Measurements from ENCODE around the gene MAP3K6. TPM values are rescaled to one million over a fixed set of nuclear protein-coding genes. Genes with fewer than 3 reads are reported as not detected.

The MAP3K6 gene
- total RNA-seq, 1 experiment from 2014 or later, result 10.7 TPM

DNA sequence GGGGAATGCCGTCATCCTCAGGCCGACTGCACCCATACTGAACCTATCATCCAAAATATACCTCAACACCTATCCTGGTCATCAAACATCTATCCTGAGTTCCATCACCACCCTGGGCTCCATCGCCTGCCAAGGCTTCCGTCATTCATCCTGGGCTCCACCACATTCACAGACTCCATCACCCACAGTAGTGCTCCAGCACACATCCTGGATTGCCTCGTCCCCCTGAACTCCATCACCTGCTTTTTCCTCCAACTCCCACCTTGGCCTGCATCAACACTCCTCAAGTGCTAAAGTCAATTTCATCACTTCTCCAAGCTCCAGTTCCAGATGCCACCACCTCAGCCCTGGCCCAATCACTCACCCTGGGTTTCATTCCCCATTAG is 7.8 kb downstream of the MAP3K6 start:
- DNase-seq, result no peak
- Histone ChIP-seq H3K27me3 (ENCODE audit: control insufficient read depth, insufficient read depth, low read length) (peaks cover 50% of the 10 kb centered on the region), H3K4me3 (ENCODE audit: insufficient read depth, low read depth, low read length) (no peak overlapping the region), H3K36me3 (replicated peaks; ENCODE audit: control insufficient read depth, insufficient read depth, low read length) (no peaks in the 10 kb centered on the region; the same call in 1 of the 2 replicates)

DNA sequence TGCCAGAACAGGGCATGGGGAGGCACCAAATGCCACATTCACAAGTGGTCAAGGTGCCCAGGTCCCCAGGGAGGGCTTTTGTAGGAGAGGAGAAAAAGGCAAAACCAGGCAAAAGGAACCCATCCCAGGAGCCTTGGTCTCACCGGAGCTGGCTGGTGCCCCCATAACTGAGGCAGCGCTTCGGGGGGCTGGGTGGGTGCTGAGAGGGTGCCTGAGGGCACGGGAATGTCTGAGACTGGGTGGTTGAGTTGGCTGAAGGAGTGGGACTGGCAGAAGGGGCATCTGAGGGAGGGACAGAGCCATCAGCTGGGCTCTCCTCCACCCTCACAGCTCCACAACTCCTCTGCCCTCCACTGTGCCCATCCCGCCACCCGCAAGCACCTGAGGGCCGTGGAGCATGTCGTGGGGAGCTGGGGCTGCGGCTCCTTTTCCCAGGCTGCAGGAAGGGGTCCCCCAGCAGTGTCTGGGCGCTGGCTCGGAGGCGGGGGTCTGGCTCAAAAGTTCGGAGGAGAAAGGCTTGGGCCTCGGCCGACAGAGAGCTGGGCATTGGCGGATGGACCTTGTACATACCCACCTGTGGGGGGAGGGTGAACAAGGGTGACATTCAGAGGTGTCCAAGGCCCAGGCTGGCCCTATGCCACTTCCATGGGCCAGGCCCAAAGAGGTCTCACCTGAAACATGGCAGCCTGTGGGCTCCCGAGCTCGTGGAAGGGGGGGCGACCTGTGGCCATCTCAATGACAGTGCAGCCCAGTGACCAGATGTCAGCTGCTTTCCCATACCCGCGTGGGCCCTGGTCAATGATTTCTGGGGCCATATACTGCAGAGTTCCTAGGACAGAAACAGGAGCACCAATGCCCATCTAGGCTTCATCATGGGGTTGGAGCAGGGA is 8.5 kb downstream of the MAP3K6 start:
- DNase-seq, result peak; percentile 54
- H3K36me3 ChIP-seq (replicated peaks; ENCODE audit: control insufficient read depth, insufficient read depth, low read length), result no peaks in the 10 kb centered on the region; the same call in 1 of the 2 replicates
- peaks cover 50% of the 10 kb centered on the region for H3K27me3 ChIP-seq (ENCODE audit: control insufficient read depth, insufficient read depth, low read length)
- no peak overlapping the region for H3K4me3 ChIP-seq (ENCODE audit: insufficient read depth, low read depth, low read length)

DNA sequence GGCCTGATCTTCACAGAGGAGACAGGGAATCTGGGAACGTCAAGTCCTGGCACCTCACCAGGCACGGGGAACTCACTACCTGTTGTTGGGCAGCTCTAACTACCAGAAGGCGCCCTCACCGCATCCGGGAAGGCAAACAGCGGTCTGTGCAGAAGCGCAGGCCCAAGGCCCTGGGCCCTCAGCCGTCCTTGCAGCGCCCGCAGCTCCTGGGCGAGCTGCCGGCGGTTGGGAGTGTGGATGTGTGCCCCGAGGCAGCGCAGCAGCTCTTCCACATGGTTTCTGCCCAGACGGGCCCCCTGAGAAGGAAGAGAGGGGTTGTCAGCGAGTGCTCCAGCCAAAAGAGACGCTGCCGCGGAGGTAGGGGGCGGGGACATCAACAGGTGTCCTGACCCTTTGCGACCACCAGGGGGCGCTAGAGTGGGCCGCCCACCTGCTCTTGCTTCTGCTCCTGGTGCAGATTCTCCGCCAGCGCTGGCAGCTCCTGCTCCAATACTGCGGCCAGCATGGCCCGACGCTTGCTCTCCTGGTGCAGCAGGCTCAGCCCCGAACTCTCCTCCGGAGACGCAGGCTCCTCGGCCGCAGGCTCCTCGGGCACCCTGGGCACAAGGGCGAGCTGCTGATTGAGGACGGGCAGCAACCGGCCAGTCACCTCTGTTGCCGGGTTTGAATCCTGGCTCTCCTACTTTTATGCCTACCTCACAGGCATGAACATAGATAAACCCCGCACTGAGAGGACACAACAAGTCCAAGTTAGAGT is 9.3 kb downstream of the MAP3K6 start:
- peak; percentile 99 for DNase-seq
- peaks cover 49% of the 10 kb centered on the region for H3K27me3 ChIP-seq (ENCODE audit: control insufficient read depth, insufficient read depth, low read length)
- H3K4me3 ChIP-seq (ENCODE audit: insufficient read depth, low read depth, low read length), result no peak overlapping the region
- no peaks in the 10 kb centered on the region; the same call in 1 of the 2 replicates for H3K36me3 ChIP-seq (replicated peaks; ENCODE audit: control insufficient read depth, insufficient read depth, low read length)

DNA sequence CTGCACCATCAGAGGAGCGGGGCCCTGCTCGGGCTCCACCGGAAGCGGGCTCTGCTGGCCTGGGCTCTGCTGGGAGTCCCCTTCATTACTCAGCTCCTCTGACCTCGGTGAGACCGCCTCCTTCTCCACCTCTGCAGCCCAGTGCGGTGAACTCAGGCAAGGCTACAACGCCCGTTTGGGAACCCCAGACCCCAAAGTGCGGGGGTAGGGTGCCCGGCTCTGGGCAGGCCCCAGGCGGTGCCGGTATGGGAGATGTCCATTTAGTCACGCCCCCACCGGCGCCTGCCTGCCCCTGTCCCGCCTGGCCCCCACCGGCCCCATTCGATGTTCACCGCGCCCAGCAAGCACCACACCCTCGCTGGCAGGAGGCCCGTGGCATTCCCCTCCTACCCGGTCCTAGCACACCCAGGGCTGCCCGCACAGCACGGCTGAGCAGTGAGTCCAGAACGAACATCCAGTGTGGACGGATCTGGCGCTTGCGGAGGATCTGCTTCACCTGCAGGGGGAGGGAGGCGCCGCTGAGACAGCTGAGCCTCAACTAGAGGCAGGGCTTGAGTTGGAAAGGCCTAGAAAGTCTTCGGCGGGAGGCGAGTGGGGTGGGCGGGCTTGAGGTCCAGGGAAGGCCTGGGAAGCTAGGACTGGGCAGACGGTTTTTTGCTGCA is 10.0 kb downstream of the MAP3K6 start:
- no peaks in the 10 kb centered on the region; the same call in 1 of the 2 replicates for H3K36me3 ChIP-seq (replicated peaks; ENCODE audit: control insufficient read depth, insufficient read depth, low read length)
- H3K4me3 ChIP-seq (ENCODE audit: insufficient read depth, low read depth, low read length), result no peak overlapping the region
- DNase-seq, result peak; percentile 71
- H3K27me3 ChIP-seq (ENCODE audit: control insufficient read depth, insufficient read depth, low read length), result peaks cover 42% of the 10 kb centered on the region

DNA sequence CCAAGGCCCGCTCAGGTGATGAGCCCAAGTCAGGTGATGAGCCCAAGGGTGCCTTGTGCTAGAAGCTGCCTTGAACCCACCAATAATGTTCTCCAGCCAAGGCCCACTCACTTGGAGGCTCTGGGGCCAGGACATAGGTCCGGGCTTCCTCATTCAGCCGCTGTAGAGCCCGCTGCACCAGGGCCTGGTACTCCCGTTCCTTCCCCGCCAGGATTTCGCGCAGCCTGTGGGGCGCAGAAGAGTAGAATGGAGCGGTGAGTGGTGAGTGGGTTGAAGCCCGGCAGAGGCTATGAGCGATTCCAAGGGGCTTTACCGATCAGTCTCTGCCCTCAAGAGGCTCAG is 10.5 kb downstream of the MAP3K6 start:
- H3K27me3 ChIP-seq (ENCODE audit: control insufficient read depth, insufficient read depth, low read length), result peaks cover 37% of the 10 kb centered on the region
- no peak overlapping the region for H3K4me3 ChIP-seq (ENCODE audit: insufficient read depth, low read depth, low read length)
- no peaks in the 10 kb centered on the region; the same call in 1 of the 2 replicates for H3K36me3 ChIP-seq (replicated peaks; ENCODE audit: control insufficient read depth, insufficient read depth, low read length)
- DNase-seq, result no peak

DNA sequence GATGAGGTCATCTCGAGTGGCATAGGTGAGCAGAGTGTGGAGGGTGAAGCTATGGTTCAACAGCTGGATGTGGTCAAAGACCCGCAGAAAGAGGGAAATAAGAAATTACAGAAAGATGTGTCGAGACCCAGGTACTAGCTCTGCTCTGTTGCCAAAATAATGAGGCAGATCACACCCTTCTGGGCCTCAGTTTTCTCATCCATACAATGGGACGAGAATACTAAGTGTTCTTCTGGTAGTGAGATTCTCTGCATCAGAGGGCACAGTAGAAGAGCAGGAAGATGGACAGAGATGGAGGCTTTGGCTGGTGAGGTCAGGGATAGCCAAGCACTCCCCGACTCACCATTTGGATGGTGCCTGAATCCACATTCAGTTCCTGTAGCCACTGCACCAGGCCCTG is 11.1 kb downstream of the MAP3K6 start:
- Histone ChIP-seq H3K27me3 (ENCODE audit: control insufficient read depth, insufficient read depth, low read length) (peaks cover 34% of the 10 kb centered on the region), H3K36me3 (replicated peaks; ENCODE audit: control insufficient read depth, insufficient read depth, low read length) (no peaks in the 10 kb centered on the region; the same call in 1 of the 2 replicates), H3K4me3 (ENCODE audit: insufficient read depth, low read depth, low read length) (no peak overlapping the region)
- no peak for DNase-seq

DNA sequence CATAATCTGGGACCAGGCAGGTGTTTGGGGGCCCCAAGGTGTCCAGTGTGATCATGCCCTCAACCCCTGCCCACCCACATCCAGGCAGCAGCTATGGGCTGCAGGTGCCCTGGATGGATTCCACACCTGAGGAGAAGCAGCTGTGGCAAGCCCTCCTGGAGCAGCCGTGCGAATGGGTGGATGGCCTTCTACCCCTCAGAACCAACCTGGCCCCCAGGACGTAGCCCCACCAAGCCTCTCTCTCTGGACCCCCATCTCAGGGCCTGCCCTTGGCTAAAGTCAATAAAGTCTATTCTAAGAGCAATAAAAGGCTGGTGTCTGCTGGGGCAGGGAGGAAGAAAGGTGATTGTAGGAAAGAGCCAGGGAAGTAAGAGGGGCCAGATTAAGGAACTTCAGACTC is 13.1 kb downstream of the MAP3K6 start:
- no peak for DNase-seq
- Histone ChIP-seq H3K36me3 (replicated peaks; ENCODE audit: control insufficient read depth, insufficient read depth, low read length) (no peaks in the 10 kb centered on the region), H3K4me3 (ENCODE audit: insufficient read depth, low read depth, low read length) (no peak overlapping the region), H3K27me3 (ENCODE audit: control insufficient read depth, insufficient read depth, low read length) (peaks cover 32% of the 10 kb centered on the region)

DNA sequence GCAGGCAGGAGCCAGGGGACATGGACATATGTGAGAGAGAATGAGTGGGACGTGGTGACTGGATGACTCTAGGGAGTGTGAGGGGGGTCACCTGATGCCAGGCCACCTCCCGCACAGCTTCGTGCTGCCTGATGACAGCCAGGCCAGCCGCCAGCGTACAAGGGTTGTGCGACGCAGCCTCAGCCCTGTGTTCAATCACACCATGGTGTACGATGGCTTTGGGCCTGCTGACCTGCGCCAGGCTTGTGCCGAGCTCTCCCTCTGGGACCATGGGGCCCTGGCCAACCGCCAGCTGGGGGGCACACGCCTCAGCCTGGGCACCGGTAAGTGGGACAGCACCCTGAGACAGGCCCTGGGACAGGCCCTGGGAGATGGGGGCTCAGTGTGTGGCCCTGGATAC is 13.6 kb downstream of the MAP3K6 start:
- no peak overlapping the region for H3K4me3 ChIP-seq (ENCODE audit: insufficient read depth, low read depth, low read length)
- peaks cover 28% of the 10 kb centered on the region for H3K27me3 ChIP-seq (ENCODE audit: control insufficient read depth, insufficient read depth, low read length)
- DNase-seq, result no peak
- no peaks in the 10 kb centered on the region for H3K36me3 ChIP-seq (replicated peaks; ENCODE audit: control insufficient read depth, insufficient read depth, low read length)

DNA sequence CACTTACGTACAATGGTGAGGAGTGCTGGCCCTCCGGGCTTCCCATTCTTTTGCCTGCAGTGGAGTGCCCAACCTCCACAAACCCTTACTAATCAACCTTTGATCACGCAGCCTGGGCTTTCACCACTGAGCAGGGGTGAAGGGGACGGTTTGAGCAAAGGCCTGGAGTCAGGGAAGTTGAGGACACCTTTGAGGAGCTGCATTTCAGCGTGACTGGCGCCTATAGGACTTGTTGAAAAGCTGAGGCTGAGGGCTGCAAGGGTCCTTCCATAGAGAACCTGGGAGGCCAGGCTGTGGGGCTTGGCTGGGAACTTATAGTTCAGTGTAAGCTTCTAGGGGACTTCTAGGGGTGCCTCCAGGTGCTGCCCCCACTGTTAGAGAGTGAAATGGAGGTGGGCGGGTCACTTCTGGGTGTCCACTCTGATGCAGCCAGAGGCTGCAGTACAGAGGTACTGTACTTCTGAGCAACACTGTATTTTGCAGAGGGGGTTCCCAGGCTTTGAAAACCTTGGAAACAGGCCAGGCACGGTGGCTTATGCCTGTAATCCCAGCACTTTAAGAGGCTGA is 15.1 kb downstream of the MAP3K6 start:
- Histone ChIP-seq H3K36me3 (replicated peaks; ENCODE audit: control insufficient read depth, insufficient read depth, low read length) (no peaks in the 10 kb centered on the region; the same call in 1 of the 2 replicates), H3K4me3 (ENCODE audit: insufficient read depth, low read depth, low read length) (peak overlapping the region; percentile 76), H3K27me3 (ENCODE audit: control insufficient read depth, insufficient read depth, low read length) (peaks cover 22% of the 10 kb centered on the region; the same call in 1 of the 2 replicates)
- peak; percentile 62 for DNase-seq

DNA sequence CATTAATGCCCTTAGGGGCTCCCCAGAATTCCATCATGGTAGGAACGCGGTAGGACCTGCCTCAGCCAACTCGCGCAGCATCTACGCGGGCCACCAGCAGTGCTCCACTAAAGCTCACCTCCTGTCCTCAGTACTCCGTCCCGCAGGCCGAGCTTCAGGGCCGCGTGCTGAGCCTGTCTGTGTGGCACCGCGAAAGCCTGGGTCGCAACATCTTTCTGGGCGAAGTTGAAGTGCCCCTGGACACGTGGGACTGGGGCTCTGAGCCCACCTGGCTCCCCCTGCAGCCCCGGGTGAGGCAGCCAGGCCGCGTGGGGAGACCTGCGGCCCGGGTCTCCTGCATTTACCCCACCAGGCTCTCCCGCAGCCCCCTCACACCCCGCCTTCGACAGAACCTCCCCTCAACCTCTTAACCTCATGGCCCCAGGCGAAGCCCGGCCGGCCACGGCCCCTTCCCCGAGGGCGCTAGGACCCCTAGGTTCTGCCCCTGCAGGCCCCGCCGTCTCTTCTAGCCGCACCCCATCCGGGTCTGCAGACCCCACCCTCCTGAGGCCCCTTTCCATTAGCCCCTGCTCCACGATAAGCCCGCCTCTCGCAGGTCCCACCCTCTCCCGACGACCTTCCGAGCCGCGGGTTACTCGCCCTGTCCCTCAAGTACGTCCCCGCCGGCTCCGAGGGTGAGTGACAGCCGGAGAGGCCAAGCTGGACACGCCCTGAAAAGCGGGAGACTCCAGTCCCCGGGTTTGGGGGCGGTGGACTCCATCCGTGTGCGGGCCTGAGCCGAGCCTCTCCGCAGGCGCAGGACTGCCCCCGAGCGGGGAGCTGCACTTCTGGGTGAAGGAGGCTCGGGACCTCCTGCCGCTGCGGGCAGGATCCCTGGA is 15.9 kb downstream of the MAP3K6 start:
- peak; percentile 99 for DNase-seq
- Histone ChIP-seq H3K36me3 (replicated peaks; ENCODE audit: control insufficient read depth, insufficient read depth, low read length) (no peaks in the 10 kb centered on the region; the same call in 1 of the 2 replicates), H3K4me3 (ENCODE audit: insufficient read depth, low read depth, low read length) (peak overlapping the region; percentile 76), H3K27me3 (ENCODE audit: control insufficient read depth, insufficient read depth, low read length) (peaks cover 22% of the 10 kb centered on the region; the same call in 1 of the 2 replicates)

DNA sequence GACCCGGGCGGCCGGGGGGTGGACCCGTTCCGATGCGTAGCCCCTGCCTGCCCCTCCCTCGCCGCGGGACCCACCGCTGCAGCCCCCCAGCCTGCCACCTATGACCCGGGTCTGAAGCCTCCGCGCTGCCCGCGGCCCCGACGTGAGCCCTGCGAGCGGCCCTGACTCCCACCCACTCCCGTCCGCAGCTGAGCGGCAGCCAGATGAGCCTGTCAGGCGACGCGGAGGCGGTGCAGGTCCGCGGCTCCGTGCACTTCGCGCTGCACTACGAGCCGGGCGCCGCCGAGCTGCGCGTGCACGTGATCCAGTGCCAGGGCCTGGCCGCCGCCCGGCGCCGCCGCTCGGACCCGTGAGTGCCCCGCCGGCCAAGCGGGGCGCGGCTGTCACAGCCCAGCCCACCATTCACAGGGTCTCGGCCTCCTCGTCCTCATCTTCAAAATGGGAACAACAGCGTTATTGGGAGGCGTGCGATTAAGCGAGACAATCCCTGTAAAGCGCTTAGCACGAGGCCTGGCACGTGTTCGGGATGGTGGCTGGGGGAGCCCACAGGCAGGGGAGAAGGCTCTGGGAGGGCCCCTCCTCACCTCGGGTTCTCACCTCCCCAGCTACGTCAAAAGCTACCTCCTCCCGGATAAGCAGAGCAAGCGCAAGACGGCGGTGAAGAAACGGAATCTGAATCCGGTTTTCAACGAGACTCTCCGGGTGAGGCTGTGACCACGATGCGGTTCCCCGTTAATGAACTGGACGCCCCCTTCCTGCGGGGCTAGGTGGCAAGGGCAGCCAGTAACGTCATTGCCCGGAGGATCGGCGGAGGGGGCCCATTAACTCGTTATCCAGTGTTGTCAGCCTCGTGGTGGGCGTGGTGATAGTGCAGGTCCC is 16.7 kb downstream of the MAP3K6 start:
- Histone ChIP-seq H3K27me3 (ENCODE audit: control insufficient read depth, insufficient read depth, low read length) (peaks cover 22% of the 10 kb centered on the region; the same call in 1 of the 2 replicates), H3K36me3 (replicated peaks; ENCODE audit: control insufficient read depth, insufficient read depth, low read length) (no peaks in the 10 kb centered on the region; the same call in none of the 2 replicates), H3K4me3 (ENCODE audit: insufficient read depth, low read depth, low read length) (peak overlapping the region; percentile 76)
- DNase-seq, result peak; percentile 96

DNA sequence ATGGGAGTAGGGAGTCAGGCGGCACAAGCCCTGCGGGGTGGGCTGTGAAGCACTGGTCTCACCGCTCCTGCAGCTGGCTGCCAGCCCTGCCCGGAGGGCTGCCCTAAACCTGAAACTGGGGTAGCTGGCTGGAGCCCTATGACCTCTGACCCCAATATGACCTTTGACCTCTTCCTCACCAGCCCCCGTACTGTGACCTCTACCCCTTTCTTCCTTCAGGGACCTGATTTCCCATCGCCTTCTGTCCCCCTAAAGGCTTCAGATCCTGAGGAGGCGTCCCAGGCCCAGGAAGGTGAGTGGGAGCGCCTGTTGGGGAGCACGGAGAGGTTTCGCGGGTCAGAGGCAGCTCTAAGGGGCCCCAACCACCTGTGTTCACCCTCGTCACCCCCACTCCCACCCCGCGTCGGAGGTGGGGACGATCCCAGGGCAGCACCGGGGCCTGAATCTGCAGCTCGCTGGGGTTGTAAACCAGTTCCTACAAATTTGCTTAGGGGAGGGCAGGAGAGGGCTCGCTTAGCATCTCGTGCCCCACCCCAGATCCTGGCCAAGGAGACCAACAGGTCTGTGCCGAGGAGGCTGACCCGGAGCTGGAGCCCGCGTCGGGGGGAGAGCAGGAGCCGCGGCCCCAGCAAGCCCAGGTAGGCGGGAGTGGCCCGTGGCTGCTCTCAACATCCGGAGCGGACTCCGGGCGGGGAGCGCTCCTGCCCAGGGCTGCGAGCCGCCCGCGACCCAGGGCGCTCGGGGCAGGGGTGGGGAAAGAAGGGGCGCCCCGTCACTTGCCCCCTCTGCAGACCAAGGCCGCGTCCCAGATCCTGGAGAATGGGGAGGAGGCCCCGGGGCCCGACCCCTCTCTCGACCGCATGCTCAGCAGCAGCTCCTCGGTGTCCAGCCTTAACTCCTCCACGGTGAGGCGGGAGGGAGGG is 17.6 kb downstream of the MAP3K6 start:
- peaks cover 22% of the 10 kb centered on the region; the same call in 1 of the 2 replicates for H3K27me3 ChIP-seq (ENCODE audit: control insufficient read depth, insufficient read depth, low read length)
- DNase-seq, result peak; percentile 96
- H3K4me3 ChIP-seq (ENCODE audit: insufficient read depth, low read depth, low read length), result peak overlapping the region; percentile 76
- H3K36me3 ChIP-seq (replicated peaks; ENCODE audit: control insufficient read depth, insufficient read depth, low read length), result no peaks in the 10 kb centered on the region; the same call in none of the 2 replicates
